Stimulated activated CD4-positive, alpha-beta T cell treated with anti-CD3 and anti-CD28 coated beads, Interleukin-4, amount 100 ng/mL, for 48 hours (primary cell): ENCODE data around the gene BTBD6.
"Not testable (repeated sequence)": the region's sequence is repeated elsewhere in the genome, so short reads cannot be mapped to it uniquely, and the experiment has no call there.

ENCODE experiments used
- DNase-seq, 2 donors: peaks; one replicate each; pipeline ENCODE4 v3.0.0-alpha.2; 2020; ENCODE audit warnings: low read depth in 2 of 2

Gene BTBD6

DNA sequence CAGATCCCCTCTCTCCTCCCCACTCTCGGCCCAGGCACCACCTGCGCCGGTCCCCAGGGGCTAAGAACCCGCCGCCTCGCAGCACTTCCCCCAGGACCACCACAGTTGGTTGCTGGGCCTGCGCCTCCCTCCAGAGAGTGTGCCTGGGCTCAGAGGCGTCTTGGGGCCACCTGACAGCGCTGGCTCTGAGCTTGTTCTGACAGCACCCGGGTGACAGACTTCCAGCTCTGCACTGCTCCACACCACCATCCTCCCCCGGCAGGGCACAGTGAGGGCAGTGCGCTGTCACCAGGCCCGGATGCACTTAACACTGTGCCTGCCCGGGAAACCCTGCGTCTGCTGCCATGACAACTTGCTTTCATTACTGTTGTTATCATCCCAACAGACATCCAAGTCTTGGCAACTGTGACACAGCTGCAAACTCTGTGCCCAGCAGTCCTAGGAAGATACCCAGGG is 45.8 kb downstream of the BTBD6 start:
- DNase-seq = peak in 1 of 2 donors; percentile 60

GRCh38 chr14:105297311-105297710 is 49.0 kb downstream of the BTBD6 start:
- not testable (repeated sequence) for DNase-seq

GRCh38 chr14:105299654-105300541 is 51.6 kb downstream of the BTBD6 start:
- no peak for DNase-seq
